Measurements from ENCODE around the gene SPINK9. TPM values are rescaled to one million over a fixed set of nuclear protein-coding genes. Genes with fewer than 3 reads are reported as not detected.

SPINK9 gene
- total RNA-seq, 1 experiment from 2014 or later, result not detected

DNA sequence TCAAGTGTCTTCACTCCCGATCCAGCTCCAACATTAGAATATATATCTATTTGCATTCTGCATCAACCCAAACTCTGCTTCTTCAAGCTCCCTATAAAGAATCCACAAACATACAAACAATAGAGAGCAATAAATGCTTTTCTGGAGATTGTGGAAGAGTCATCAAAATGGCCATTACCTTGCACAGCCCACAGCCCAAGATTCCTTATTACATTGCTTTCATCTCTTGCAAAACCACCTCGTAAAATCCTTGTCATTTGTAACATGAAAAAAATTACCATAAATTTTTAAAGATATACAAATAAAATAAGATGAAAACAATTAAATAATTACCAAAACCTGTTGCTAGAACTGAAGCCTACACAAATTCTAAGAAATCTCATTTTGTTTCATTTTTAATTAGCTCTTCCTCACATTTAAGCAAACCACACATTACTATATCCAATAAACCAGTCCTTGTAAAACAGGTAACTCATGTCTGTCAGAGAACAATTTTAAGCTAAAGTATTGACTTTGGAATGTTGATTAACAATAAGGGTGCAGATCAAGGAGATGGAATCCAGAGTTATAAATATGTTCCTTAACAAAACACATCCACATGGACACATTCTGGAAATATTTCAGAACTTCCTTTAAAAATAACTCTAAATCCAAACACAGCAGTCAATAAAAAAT lies 7.1 kb downstream of the SPINK9 start:
- no peak for DNase-seq (ENCODE audit: low spot score)
- ChIA-PET CTCF (no interaction called here), POLR2A (no interaction called here)
- Mint-ChIP-seq H3K9me3 (no peaks in the 10 kb centered on the region), H3K4me1 (no peaks in the 10 kb centered on the region), H3K4me3 (no peak overlapping the region), H3K27ac (no peak overlapping the region), H3K27me3 (ENCODE audit: low read depth) (no peaks in the 10 kb centered on the region; the same call in 1 of the 2 replicates), H3K36me3 (no peaks in the 10 kb centered on the region)
- no peak for ATAC-seq
- no peak for TF ChIP-seq CREM (CRISPR knock-in tag; IDR thresholded peaks at IDR 0.05)
- no peak for TF ChIP-seq NFE2L1 (CRISPR knock-in tag; IDR thresholded peaks at IDR 0.05)
- no peak for TF ChIP-seq IRF2 (CRISPR knock-in tag; IDR thresholded peaks at IDR 0.05; ENCODE audit: borderline replicate concordance, low read depth)
- TF ChIP-seq TEAD4 (CRISPR knock-in tag; IDR thresholded peaks at IDR 0.05), result no peak

DNA sequence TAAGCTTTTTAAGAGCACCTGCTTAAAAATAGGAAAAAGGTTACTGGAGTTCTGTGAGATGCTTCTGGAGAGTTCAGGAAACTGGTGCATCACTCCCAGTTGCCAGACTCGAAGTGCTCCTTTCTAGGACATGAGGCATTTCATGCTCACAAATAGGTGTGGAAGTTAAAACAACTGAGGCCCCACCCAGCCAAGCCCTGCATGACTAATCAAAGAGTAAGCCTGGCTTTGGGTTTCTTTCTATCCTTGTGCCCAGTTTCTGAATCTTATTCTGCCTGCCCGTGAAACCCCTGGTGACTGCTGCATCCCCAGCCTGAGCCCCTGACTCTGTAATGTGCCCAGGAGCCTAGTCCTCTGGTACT lies 7.7 kb downstream of the SPINK9 start:
- CTCF ChIA-PET, result no interaction called here
- no peaks in the 10 kb centered on the region; the same call in 1 of the 2 replicates for H3K27me3 Mint-ChIP-seq (ENCODE audit: low read depth)

More for the DNA sequence above, 7.7 kb downstream of the SPINK9 start:
- H3K27ac Mint-ChIP-seq, result no peak overlapping the region
- H3K9me3 Mint-ChIP-seq, result no peaks in the 10 kb centered on the region
- H3K36me3 Mint-ChIP-seq, result no peaks in the 10 kb centered on the region
- ATAC-seq (no peak), DNase-seq (ENCODE audit: low spot score) (no peak)
- POLR2A ChIA-PET, result no interaction called here
- TF ChIP-seq, protein P1, sequence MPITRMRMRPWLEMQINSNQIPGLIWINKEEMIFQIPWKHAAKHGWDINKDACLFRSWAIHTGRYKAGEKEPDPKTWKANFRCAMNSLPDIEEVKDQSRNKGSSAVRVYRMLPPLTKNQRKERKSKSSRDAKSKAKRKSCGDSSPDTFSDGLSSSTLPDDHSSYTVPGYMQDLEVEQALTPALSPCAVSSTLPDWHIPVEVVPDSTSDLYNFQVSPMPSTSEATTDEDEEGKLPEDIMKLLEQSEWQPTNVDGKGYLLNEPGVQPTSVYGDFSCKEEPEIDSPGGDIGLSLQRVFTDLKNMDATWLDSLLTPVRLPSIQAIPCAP (CRISPR knock-in tag; IDR thresholded peaks at IDR 0.05), result no peak
- TF ChIP-seq GTF2I (CRISPR knock-in tag; conservative IDR thresholded peaks at IDR 0.05) (no peak), FOXK1 (CRISPR knock-in tag; IDR thresholded peaks at IDR 0.05) (no peak), ESRRA (CRISPR knock-in tag; IDR thresholded peaks at IDR 0.05; ENCODE audit: borderline replicate concordance) (no peak), TCF7 (CRISPR knock-in tag; IDR thresholded peaks at IDR 0.05; ENCODE audit: low read depth) (no peak), SP1 (CRISPR knock-in tag; conservative IDR thresholded peaks at IDR 0.05) (no peak)
- TF ChIP-seq, protein P2, sequence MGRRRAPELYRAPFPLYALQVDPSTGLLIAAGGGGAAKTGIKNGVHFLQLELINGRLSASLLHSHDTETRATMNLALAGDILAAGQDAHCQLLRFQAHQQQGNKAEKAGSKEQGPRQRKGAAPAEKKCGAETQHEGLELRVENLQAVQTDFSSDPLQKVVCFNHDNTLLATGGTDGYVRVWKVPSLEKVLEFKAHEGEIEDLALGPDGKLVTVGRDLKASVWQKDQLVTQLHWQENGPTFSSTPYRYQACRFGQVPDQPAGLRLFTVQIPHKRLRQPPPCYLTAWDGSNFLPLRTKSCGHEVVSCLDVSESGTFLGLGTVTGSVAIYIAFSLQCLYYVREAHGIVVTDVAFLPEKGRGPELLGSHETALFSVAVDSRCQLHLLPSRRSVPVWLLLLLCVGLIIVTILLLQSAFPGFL (CRISPR knock-in tag; IDR thresholded peaks at IDR 0.05; ENCODE audit: borderline replicate concordance), result no peak
- TF ChIP-seq, protein P3, sequence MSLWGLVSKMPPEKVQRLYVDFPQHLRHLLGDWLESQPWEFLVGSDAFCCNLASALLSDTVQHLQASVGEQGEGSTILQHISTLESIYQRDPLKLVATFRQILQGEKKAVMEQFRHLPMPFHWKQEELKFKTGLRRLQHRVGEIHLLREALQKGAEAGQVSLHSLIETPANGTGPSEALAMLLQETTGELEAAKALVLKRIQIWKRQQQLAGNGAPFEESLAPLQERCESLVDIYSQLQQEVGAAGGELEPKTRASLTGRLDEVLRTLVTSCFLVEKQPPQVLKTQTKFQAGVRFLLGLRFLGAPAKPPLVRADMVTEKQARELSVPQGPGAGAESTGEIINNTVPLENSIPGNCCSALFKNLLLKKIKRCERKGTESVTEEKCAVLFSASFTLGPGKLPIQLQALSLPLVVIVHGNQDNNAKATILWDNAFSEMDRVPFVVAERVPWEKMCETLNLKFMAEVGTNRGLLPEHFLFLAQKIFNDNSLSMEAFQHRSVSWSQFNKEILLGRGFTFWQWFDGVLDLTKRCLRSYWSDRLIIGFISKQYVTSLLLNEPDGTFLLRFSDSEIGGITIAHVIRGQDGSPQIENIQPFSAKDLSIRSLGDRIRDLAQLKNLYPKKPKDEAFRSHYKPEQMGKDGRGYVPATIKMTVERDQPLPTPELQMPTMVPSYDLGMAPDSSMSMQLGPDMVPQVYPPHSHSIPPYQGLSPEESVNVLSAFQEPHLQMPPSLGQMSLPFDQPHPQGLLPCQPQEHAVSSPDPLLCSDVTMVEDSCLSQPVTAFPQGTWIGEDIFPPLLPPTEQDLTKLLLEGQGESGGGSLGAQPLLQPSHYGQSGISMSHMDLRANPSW (CRISPR knock-in tag; conservative IDR thresholded peaks at IDR 0.05; ENCODE audit: low read depth), result no peak
- TF ChIP-seq, protein P4, sequence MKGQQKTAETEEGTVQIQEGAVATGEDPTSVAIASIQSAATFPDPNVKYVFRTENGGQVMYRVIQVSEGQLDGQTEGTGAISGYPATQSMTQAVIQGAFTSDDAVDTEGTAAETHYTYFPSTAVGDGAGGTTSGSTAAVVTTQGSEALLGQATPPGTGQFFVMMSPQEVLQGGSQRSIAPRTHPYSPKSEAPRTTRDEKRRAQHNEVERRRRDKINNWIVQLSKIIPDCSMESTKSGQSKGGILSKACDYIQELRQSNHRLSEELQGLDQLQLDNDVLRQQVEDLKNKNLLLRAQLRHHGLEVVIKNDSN (CRISPR knock-in tag; IDR thresholded peaks at IDR 0.05), result no peak
- TF ChIP-seq, protein P5, sequence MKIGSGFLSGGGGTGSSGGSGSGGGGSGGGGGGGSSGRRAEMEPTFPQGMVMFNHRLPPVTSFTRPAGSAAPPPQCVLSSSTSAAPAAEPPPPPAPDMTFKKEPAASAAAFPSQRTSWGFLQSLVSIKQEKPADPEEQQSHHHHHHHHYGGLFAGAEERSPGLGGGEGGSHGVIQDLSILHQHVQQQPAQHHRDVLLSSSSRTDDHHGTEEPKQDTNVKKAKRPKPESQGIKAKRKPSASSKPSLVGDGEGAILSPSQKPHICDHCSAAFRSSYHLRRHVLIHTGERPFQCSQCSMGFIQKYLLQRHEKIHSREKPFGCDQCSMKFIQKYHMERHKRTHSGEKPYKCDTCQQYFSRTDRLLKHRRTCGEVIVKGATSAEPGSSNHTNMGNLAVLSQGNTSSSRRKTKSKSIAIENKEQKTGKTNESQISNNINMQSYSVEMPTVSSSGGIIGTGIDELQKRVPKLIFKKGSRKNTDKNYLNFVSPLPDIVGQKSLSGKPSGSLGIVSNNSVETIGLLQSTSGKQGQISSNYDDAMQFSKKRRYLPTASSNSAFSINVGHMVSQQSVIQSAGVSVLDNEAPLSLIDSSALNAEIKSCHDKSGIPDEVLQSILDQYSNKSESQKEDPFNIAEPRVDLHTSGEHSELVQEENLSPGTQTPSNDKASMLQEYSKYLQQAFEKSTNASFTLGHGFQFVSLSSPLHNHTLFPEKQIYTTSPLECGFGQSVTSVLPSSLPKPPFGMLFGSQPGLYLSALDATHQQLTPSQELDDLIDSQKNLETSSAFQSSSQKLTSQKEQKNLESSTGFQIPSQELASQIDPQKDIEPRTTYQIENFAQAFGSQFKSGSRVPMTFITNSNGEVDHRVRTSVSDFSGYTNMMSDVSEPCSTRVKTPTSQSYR (CRISPR knock-in tag; IDR thresholded peaks at IDR 0.05), result no peak
- TF ChIP-seq, protein P6, sequence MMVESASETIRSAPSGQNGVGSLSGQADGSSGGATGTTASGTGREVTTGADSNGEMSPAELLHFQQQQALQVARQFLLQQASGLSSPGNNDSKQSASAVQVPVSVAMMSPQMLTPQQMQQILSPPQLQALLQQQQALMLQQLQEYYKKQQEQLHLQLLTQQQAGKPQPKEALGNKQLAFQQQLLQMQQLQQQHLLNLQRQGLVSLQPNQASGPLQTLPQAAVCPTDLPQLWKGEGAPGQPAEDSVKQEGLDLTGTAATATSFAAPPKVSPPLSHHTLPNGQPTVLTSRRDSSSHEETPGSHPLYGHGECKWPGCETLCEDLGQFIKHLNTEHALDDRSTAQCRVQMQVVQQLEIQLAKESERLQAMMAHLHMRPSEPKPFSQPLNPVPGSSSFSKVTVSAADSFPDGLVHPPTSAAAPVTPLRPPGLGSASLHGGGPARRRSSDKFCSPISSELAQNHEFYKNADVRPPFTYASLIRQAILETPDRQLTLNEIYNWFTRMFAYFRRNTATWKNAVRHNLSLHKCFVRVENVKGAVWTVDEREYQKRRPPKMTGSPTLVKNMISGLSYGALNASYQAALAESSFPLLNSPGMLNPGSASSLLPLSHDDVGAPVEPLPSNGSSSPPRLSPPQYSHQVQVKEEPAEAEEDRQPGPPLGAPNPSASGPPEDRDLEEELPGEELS (CRISPR knock-in tag; IDR thresholded peaks at IDR 0.05), result no peak
- TF ChIP-seq, protein P7, sequence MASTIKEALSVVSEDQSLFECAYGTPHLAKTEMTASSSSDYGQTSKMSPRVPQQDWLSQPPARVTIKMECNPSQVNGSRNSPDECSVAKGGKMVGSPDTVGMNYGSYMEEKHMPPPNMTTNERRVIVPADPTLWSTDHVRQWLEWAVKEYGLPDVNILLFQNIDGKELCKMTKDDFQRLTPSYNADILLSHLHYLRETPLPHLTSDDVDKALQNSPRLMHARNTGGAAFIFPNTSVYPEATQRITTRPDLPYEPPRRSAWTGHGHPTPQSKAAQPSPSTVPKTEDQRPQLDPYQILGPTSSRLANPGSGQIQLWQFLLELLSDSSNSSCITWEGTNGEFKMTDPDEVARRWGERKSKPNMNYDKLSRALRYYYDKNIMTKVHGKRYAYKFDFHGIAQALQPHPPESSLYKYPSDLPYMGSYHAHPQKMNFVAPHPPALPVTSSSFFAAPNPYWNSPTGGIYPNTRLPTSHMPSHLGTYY (CRISPR knock-in tag; IDR thresholded peaks at IDR 0.05), result no peak
- TF ChIP-seq, protein P8, sequence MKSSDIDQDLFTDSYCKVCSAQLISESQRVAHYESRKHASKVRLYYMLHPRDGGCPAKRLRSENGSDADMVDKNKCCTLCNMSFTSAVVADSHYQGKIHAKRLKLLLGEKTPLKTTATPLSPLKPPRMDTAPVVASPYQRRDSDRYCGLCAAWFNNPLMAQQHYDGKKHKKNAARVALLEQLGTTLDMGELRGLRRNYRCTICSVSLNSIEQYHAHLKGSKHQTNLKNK (CRISPR knock-in tag; IDR thresholded peaks at IDR 0.05), result no peak
- TF ChIP-seq, protein P9, sequence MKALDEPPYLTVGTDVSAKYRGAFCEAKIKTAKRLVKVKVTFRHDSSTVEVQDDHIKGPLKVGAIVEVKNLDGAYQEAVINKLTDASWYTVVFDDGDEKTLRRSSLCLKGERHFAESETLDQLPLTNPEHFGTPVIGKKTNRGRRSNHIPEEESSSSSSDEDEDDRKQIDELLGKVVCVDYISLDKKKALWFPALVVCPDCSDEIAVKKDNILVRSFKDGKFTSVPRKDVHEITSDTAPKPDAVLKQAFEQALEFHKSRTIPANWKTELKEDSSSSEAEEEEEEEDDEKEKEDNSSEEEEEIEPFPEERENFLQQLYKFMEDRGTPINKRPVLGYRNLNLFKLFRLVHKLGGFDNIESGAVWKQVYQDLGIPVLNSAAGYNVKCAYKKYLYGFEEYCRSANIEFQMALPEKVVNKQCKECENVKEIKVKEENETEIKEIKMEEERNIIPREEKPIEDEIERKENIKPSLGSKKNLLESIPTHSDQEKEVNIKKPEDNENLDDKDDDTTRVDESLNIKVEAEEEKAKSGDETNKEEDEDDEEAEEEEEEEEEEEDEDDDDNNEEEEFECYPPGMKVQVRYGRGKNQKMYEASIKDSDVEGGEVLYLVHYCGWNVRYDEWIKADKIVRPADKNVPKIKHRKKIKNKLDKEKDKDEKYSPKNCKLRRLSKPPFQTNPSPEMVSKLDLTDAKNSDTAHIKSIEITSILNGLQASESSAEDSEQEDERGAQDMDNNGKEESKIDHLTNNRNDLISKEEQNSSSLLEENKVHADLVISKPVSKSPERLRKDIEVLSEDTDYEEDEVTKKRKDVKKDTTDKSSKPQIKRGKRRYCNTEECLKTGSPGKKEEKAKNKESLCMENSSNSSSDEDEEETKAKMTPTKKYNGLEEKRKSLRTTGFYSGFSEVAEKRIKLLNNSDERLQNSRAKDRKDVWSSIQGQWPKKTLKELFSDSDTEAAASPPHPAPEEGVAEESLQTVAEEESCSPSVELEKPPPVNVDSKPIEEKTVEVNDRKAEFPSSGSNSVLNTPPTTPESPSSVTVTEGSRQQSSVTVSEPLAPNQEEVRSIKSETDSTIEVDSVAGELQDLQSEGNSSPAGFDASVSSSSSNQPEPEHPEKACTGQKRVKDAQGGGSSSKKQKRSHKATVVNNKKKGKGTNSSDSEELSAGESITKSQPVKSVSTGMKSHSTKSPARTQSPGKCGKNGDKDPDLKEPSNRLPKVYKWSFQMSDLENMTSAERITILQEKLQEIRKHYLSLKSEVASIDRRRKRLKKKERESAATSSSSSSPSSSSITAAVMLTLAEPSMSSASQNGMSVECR (CRISPR knock-in tag; IDR thresholded peaks at IDR 0.05; ENCODE audit: borderline replicate concordance), result no peak
- H3K4me3 Mint-ChIP-seq, result no peak overlapping the region
- no peaks in the 10 kb centered on the region for H3K4me1 Mint-ChIP-seq
